Epithelial cell of esophagus (primary cell): ENCODE data around the gene TRIM24.

Experiments used
- DNase-seq: peaks from one replicate; pipeline ENCODE4 v3.0.0; 2010; ENCODE audit warnings: low read depth
- H3K4me3 ChIP-seq: 2 replicates; pipeline ENCODE4 v1.5.1; 2011; ENCODE audit warnings: mild to moderate bottlenecking, low read length, control low read depth
- TF ChIP-seq, protein P1 (sequence below): IDR thresholded peaks from 2 replicates; pipeline ENCODE4 v1.5.1; 2011; ENCODE audit warnings: low read depth, mild to moderate bottlenecking, low read length, control low read depth, inconsistent platforms; ENCODE audit not compliant: insufficient read depth; ENCODE audit errors: missing control alignments

Gene TRIM24

DNA sequence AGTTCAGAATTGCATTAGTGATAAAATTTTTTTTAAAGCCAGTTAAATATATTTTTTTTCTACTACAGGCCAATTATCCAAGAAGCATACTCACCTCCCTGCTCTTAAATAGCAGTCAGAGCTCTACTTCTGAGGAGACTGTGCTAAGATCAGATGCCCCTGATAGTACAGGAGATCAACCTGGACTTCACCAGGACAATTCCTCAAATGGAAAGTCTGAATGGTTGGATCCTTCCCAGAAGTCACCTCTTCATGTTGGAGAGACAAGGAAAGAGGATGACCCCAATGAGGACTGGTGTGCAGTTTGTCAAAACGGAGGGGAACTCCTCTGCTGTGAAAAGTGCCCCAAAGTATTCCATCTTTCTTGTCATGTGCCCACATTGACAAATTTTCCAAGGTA, 119.1 kb downstream of the TRIM24 start:
- H3K4me3 ChIP-seq, result no peak overlapping the region
- TF ChIP-seq, protein P1, sequence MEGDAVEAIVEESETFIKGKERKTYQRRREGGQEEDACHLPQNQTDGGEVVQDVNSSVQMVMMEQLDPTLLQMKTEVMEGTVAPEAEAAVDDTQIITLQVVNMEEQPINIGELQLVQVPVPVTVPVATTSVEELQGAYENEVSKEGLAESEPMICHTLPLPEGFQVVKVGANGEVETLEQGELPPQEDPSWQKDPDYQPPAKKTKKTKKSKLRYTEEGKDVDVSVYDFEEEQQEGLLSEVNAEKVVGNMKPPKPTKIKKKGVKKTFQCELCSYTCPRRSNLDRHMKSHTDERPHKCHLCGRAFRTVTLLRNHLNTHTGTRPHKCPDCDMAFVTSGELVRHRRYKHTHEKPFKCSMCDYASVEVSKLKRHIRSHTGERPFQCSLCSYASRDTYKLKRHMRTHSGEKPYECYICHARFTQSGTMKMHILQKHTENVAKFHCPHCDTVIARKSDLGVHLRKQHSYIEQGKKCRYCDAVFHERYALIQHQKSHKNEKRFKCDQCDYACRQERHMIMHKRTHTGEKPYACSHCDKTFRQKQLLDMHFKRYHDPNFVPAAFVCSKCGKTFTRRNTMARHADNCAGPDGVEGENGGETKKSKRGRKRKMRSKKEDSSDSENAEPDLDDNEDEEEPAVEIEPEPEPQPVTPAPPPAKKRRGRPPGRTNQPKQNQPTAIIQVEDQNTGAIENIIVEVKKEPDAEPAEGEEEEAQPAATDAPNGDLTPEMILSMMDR, result no peak
- no peak for DNase-seq

DNA sequence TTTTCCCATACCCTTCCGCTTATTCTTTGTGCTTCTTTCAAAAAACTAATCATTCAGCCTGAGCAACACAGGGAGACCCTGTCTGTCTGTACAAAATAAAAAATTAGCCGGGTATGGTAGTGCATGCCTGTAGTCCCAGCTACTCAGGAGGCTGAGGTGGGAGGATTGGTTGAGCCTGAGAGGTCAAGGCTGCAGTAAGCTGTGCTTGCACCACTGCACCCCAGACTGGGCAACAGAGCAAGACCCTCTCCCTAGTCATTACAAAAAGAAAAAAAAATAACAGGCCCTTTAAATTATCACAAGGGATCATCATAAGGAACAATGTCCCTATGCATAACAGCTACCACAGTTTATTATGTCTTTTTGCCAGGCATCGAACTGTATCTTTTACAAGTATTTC, 119.6 kb downstream of the TRIM24 start:
- no peak overlapping the region for H3K4me3 ChIP-seq
- no peak for DNase-seq
- TF ChIP-seq, protein P1, result no peak

DNA sequence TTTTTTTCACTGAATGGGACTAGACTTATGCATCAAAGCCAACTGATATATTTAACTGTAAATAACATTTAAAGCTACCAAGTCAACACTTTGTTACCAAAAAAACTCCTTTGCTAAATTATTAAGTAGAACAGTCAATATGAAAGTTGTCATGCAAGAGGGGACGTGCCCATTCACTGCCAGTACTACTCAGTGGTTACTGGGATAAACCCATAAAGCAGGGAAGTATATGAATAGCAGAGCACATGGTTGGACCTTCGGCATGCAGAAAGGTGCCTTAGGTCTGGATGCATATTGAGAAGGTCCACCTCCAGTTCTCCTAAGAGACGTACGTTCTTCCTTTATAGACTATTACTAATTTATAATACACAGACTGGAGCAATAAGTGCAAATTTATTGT, 121.0 kb downstream of the TRIM24 start:
- DNase-seq, result no peak
- H3K4me3 ChIP-seq, result no peak overlapping the region
- TF ChIP-seq, protein P1, result no peak

DNA sequence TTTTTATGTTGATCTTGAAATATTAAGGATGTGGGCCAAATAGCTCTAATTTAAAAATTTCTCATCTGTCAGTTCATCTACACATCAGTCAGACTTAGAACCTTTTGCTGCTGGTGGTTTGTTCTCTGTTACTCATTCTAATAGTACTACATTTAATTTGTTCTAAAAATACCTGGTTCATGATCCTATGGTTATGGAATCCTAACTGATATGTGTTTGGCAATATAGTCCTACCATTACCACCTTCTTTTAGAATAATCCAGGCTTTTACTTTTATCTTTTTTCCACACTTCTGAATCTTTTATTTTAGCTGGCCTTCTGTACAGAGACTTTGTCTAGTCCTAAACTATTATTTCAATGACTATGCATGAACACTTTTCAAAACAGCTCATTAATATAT, 124.2 kb downstream of the TRIM24 start:
- TF ChIP-seq, protein P1, result no peak
- no peak for DNase-seq
- no peak overlapping the region for H3K4me3 ChIP-seq

DNA sequence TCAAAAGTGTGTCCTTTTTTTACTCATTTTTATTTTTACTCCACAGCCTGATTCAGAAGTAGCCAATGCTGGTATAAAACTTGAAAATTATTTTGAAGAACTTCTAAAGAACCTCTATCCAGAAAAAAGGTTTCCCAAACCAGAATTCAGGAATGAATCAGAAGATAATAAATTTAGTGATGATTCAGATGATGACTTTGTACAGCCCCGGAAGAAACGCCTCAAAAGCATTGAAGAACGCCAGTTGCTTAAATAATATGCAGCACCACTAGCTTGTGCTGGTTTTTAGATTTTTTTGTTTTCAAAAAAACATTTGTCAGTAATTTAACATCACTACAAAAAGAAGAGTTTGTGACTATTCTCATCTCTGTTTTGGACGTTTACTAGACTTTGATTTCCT, 124.6 kb downstream of the TRIM24 start:
- TF ChIP-seq, protein P1, result no peak
- DNase-seq, result no peak
- H3K4me3 ChIP-seq, result no peak overlapping the region

GRCh38 chr7:138585283-138585993, 125.4 kb downstream of the TRIM24 start:
- TF ChIP-seq, protein P1, result no peak
- H3K4me3 ChIP-seq, result no peak overlapping the region
- DNase-seq, result no peak

GRCh38 chr7:138587485-138587884, 127.4 kb downstream of the TRIM24 start:
- TF ChIP-seq, protein P1, result no peak
- no peak for DNase-seq
- H3K4me3 ChIP-seq, result no peak overlapping the region
